ENCODE results near the gene C10orf71.

The C10orf71 gene

DNA sequence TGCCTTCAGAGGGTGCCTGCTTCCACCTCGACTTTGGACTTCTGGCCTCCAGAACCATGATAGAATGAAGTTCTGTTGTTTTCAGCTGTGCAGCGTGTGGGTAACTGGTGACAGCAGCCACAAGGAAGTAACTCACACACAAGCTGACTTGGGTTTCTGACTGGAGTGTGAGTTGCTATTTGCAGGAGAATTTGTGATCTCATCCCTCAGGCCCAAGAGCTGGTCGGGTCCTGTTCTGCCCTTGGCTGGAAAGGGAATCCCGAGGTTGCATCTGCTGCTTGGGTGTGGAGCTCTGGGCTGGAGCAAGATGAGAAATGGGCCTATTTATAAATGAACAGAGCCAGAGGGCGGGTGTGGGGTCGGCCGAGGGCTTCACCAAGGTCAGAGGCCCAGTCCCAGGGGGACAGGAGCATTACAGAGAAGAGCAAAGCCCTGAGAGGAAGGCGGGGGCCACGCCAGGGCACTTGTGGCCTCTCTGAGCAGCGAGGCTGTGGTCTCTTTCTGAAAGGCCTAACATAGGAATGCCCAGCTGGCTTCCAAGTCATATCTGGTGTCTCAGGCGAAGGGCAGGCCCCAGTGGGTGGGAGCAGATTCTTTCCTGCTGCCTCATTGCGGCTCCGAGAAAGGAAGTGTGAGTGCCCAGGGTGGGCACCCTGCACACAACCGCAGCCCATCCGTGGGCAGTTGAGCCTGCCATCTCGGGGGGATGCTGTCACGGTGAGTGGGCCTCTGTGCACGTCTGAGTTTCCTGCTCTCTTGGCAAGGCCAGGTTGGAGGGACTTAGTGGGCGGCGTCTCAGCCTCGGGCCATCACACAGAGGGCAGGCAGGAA lies 26.5 kb upstream of the C10orf71 start:
- no peak for DNase-seq (ENCODE audit: low read depth in 2 of 2)

DNA sequence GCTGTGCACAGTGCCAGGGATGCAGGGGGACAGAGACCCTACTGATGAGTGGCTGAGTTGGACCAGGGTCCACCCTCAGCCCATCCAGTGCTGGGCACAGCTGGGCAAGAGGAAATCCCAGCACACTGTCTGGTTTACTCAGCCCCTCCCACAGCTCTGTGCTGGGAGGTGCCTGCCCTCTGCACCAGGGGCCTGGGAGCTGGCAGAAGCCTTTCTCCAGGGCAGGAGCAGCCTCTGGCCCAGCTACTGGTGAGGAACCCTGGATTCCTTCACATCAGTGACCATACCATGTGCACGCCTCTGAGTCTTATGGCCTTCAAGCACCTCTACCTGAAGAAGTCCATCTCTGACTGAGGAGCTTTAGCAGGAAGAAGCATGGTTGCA lies 25.9 kb upstream of the C10orf71 start:
- no peak for DNase-seq (ENCODE audit: low read depth in 2 of 2)

GRCh38 chr10:49273626-49274025 lies 25.3 kb upstream of the C10orf71 start:
- no peak for DNase-seq (ENCODE audit: low read depth in 2 of 2)

GRCh38 chr10:49274886-49275285 lies 24.1 kb upstream of the C10orf71 start:
- no peak for DNase-seq (ENCODE audit: low read depth in 2 of 2)

- no peak for DNase-seq (ENCODE audit: low read depth in 2 of 2)
These were observed 23.1 kb upstream of the C10orf71 start for GRCh38 chr10:49275896-49276295.

DNA sequence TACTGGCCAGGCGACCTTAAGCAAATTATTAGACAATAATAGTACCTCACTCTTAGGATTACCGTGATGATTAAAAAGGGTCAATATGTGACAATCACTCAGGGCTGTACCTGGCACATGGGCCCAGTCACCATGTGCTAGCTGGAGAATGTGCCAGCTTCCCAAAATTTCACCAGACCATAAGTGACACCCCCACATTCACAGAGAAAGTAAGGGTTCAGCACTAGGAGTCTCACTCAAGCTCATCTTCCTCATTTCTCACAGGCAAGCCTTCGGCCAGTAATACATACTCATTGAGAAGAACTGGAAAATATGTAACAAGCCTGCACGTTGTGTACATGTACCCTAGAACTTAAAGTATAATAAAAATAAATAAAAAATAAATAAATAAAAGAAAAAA lies 22.4 kb upstream of the C10orf71 start:
- DNase-seq (ENCODE audit: low read depth in 2 of 2), result no peak

- DNase-seq (ENCODE audit: low read depth in 2 of 2), result no peak
These were observed 21.0 kb upstream of the C10orf71 start for GRCh38 chr10:49277973-49278372.

DNA sequence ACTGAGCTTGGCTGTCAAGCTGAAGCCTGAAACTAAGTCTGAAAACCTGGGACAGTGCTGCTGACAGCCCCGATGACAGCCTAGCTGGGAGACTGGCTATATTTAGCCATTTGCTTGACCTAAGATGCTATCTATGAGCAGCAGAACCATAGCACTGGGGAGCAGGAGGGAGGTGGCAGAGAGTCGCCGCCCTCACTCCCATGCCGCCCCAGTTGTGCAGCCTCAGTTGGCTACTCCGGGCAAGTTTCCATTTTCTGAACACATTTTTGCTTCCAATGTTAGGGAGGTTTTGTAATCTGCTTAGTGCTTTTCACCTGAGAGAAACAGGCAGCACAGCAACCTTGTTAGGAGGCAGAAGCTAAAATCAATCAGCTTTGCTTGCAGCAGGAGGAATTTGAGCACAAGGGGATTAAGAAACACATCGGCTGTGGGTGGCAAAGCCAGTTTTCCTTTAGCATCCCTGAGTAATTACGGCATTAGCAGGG lies 20.4 kb upstream of the C10orf71 start:
- DNase-seq (ENCODE audit: low read depth in 2 of 2), result no peak

DNA sequence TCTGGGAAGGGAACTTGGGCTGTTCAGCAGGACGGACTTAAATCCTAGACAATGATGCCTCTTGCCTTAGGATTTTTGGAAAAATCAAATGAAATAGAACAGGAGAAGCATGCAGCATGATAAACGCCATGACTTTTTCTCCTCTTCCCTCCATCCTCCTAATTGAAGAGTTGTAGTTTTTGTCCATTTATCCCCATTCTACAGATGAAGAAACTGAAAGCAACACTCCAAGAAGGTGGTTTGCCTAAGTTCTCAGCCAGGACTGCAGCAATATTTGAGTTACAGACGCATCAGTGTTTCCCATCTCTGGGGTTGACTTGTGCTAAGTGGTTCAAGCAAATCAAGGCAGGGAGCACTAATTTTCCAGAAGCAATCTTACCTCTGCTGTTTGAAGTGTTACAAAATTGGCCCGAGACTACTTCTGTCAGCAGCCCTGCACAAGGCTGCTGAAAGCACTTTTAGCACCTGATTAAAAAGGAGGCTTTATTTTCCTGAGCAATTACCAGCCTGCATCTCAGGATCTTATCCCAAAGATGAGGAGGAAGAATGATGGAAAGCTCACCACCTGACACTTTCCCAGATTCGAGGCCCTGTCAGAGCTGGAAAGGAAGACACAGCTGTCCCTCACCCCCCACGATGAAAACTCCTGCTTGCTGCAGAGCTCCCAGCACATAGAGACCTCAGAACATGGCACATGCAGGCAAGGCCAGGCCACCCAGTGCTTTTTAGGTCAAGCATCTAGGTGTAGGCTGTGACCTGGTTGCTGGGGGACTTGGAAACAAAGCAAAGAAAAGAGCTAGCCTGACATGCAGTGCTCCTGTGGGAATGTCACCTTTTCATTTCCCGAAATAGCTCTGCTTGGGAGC lies 19.7 kb upstream of the C10orf71 start:
- DNase-seq (ENCODE audit: low read depth in 2 of 2), result no peak

- no peak for DNase-seq (ENCODE audit: low read depth in 2 of 2)
These were observed 19.0 kb upstream of the C10orf71 start for GRCh38 chr10:49280001-49280408.

DNA sequence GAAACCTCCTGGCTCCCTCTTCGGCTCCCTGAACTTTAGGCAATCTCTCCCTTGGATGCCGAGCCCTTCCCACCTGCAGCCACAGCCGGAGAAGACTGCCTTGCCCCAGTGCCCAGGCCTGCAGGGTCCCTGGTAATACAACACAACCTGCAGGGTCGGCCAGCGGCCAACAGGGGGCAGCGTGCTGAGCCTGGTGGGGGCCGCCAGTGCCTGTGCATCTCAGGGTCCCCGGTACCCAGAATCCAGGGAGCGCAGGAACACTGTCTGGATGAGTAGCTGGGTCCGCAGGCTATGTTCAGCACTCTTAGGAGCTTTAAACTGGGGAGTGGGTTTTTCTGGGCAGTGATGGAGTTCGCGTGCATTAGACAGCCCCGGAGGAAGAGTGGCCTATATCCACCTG lies 17.5 kb upstream of the C10orf71 start:
- DNase-seq (ENCODE audit: low read depth in 2 of 2), result no peak

- no peak for DNase-seq (ENCODE audit: low read depth in 2 of 2)
These were observed 16.7 kb upstream of the C10orf71 start for GRCh38 chr10:49282306-49282705.

GRCh38 chr10:49282879-49283341 lies 16.1 kb upstream of the C10orf71 start:
- DNase-seq (ENCODE audit: low read depth in 2 of 2), result no peak

DNA sequence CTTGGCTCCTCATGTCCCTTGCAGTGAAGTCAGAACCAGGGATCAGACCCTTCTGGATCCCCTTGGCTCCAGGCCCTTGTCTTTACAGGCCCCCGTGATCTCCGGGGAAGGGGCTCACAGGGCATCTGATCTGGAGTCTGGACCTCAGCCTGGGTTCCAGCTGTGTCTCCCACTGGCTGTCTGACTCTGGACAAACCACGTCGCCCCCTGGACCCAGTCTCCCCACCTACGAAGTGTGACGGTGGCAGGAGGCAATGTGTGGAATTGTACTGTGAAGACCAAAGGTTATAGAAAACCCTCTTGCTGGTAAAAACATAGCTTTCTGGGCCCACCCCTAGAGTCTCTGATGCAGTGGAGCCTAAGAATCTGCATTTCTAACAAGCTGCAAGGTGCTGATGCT lies 15.5 kb upstream of the C10orf71 start:
- no peak for DNase-seq (ENCODE audit: low read depth in 2 of 2)

DNA sequence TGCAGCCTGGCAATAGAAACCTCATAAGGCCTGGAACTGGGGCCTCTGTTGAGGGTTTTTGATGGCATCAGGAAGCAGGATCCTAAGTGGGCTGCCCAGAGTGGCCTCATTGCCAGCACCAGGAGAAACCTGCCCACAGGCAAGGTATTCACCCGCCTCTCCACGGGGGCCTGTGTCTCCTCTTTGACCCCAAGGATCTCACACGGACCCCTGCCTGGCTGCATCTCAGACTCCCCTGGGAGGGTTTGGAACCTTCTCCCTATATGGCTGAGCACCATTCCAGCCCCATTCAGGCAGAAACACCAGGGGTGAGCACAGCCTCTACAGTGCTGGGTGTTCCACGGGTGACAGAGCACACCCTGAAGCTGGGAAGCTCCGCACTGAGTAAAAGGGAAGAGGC lies 14.6 kb upstream of the C10orf71 start:
- no peak for DNase-seq (ENCODE audit: low read depth in 2 of 2)

GRCh38 chr10:49285232-49285631 lies 13.7 kb upstream of the C10orf71 start:
- no peak for DNase-seq (ENCODE audit: low read depth in 2 of 2)

DNA sequence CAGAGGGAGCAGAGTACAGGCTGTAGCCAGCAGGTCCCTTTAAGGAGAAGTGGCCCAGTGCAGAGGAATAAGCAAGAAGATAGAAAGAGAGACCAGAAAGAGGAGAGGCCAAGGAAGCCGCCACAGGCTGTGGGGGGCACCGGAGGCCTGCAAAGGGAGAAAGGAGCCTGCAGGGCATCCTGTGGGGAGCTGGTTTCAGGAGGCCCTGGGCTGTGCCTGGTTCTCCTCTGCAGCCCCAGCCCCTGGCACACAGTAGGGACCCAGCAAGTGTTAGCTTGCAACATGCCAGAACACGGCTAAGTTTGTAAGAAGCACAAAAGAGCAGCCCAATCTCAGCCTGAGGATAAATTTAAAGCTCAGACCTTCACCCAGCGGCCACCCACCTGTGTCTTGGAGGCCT lies 12.3 kb upstream of the C10orf71 start:
- no peak for DNase-seq (ENCODE audit: low read depth in 2 of 2)

DNA sequence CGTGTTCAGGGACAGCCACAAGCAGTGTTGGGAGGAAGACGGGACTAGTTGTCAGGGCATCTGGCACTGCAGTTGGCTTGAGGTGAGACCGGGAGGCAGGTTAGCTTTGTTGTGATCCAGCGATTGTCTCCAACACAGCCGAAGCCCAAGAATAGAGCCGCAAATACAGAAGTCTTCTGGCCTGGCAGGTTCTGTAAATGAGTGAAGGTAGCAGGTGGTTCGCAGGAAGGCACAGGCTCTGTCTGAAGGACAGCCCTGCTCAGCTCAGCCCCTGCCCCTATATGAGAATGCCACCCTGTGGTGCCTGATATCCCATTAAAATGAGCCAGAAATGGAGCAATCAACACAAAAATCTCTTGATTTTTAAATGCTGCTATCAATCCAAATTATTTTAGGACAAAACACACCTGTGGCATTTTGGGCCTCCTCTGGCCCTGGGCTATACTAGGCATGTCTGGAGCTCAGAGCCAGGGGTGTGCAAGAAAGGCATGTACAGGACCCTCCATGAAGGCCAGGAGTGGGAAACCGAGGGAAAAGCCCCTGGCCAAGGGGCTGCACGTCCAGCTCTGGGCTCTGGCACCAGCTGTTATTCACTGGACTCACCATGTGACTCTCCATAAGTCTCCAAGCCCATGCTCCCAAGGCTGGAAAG lies 11.2 kb upstream of the C10orf71 start:
- DNase-seq (ENCODE audit: low read depth in 2 of 2), result no peak

GRCh38 chr10:49288341-49289065 lies 10.5 kb upstream of the C10orf71 start:
- DNase-seq (ENCODE audit: low read depth in 2 of 2), result no peak

DNA sequence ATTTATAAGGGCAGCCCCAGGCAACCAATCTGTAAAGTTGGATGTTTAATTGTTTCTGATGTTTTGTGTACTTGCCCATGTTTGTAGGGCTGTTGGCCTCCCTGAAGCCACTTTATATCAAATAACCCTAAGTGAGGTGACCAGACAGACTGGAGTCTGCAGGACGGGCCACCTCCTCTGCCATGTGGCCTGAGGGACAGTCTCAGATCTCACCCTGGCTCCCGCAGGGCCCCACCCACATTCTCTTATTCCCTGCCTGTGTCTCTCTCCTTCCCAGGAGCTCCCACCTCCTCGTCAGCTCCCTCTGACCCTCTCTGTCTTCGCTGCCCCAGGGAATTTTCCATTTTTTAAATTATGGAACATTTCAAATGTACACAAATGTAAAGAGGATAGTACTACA lies 9.5 kb upstream of the C10orf71 start:
- DNase-seq (ENCODE audit: low read depth in 2 of 2), result no peak

DNA sequence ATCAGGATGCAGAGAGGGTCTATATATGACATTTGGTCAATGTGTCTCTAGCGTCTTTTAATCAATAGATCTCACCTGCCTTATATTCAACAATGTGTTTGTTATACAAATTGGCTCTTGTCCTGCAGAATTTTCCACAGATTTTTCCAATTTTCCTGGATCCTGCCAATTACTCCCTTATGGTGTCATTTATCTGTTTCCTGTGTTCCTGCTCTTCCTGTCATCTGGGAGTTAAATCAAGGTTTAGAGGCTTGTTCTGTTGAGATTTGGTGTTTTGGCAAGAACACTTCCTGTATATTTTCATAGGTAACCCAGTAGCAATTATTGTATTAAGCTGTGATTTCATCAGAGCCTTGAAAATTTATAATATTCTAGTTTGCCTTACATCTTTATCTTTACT lies 8.8 kb upstream of the C10orf71 start:
- DNase-seq (ENCODE audit: low read depth in 2 of 2), result no peak

DNA sequence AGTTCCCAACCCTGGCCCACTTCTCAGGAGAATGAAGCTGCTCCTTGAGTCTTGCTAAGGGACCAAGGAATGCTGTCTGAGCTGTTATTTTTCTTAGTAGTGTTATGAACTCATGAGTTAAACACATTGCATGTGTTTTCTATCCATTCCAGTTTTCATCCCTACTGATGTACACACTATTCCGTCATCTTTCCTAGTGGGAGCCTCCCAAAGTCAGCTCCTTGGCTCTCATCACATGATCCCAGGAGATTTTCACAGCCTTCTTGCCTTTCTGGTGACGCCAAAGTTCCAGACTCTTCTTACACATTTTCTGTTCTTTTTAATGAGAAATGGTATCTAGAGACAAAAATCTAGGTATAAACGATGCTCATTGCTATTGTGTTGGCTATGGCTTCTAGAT lies 8.4 kb upstream of the C10orf71 start:
- no peak for DNase-seq (ENCODE audit: low read depth in 2 of 2)

Measured in stimulated activated CD4-positive, alpha-beta T cell treated with anti-CD3 and anti-CD28 coated beads, Interleukin-12 subunit alpha, Interleukin-12 subunit beta, amount 100 ng/mL, for 24 hours (primary cell).